NCI-H1694 treated with DMSO at 0.1 percent for 48 hours (cell line): Measurements from ENCODE around the gene CCL20.
"Not testable (repeated sequence)": the region's sequence is repeated elsewhere in the genome, so short reads cannot be mapped to it uniquely, and the experiment has no call there.

Experiments used
- DNase-seq: peaks from one replicate; lab custom pipeline; 2025; lab: John Stamatoyannopoulos, UW

CCL20 gene

GRCh38 chr2:227834916-227835650, 21.4 kb downstream of the CCL20 start:
- no peak for DNase-seq

DNA sequence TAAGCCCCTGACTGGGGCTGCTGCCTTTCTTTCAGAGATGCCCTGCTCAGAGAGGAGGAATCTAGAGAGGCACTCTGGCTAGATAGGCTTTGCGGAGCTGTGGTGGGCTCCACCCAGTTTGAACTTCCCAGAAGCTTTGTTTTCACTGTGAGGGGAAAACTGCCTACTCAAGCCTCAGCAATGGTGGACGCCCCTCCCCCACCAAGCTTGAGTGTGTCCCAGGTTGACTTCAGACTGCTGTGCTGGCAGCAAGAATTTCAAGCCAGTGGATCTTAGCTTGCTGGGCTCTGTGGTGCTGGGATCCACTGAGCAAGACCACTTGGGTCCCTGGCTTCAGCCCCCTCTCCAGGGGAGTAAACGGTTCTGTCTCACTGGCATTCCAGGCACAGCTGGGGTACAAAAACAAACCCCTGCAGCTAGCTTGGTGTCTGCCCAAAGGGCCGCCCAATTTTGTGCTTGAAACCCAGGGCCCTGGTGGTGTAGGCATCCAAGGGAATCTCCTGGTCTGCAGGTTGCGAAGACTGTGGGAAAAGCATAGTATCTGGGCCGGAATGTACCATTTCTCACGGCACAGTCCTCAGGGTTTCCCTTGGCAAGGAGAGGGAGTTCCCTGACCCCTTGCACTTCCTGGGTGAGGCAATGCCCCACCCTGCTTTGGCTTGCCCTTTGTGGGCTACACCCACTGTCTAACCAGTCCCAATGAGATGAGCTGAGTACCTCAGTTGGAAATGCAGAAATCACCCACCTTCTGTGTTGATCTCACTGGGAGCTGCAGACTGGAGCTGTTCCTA, 25.9 kb downstream of the CCL20 start:
- not testable (repeated sequence) for DNase-seq

DNA sequence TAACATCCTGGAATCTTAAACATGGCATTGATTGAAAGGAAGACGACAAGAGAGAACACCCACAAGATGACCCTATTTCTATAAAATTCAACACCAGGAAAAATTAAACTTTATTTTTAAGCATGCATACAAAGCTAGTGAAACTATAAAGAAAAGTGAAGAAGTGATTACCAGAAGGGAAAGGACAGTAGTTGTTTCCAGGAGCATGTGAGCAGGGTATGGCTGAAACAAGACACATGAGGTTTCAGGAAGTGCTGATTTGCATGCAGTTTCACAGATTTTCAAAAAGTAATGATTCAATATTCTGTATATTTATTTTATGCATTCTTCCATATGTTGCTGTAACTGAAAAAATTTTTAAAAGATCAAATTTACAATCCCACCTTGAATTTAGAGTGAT, 33.2 kb downstream of the CCL20 start:
- DNase-seq, result no peak

GRCh38 chr2:227848146-227848545, 34.5 kb downstream of the CCL20 start:
- DNase-seq, result no peak

DNA sequence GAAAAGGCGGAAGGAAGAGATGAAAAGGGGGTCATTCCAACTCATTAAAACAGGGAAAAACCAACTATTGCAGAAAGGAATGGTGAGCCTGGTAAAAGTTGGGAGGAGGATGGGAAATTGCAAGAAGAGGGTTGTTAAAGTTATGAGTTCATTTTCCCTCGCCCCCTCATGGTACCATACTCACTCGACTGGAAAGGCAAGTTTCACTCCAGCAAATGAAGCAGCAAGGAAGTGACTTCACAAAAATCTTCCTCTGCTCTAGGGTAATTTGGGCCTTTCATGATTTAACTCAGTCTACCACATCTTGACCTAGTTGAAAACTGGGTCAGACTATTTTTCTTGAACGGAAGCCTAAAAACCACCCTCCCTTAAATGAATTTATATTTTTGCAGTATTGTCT, 34.9 kb downstream of the CCL20 start:
- DNase-seq, result no peak

GRCh38 chr2:227849906-227850305, 36.3 kb downstream of the CCL20 start:
- DNase-seq, result no peak

DNA sequence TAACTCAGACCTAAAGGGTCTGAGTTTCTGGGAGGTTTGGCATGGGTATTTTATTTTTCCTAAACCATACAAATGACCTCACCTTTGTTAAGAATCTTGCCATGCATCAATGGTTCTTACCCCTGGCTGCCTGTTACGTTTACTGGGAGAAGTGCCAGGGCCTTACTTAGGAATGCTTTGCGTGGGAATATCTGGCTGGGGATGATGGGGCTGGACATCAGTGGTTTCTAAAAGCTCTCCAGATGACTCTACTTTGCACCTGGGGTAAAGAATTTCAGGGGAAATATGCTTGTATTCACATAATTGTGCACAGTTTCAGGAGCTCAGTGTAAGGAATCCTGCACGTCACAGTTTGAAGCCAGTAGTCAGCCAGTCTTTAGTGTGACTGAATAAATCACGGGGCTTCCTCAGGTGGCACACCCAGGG, 39.6 kb downstream of the CCL20 start:
- no peak for DNase-seq

DNA sequence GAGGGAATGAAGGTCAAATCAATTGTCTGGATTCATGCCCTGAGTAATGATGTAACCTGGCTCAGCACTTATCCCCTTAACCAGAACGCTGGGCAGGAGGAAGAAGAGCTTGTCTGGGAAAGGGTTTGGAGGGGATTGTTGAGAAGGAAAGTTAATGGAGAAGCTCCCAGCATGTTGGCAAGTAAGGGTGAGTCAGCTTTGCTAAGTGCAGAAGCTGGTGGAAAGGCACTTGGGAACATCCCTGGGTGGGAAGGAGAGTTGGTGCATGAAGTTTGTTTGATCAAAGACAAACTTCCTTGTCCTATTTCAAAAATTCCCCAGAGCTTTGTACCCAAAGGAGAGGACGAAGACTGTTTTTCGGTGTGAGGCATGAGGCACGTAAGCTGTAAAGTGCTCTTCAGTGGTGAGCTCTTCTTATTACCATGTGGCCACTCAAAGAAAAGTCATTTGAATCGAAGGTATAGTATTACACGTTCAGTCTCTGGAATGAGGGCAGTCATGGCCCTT, 40.2 kb downstream of the CCL20 start:
- no peak for DNase-seq

DNA sequence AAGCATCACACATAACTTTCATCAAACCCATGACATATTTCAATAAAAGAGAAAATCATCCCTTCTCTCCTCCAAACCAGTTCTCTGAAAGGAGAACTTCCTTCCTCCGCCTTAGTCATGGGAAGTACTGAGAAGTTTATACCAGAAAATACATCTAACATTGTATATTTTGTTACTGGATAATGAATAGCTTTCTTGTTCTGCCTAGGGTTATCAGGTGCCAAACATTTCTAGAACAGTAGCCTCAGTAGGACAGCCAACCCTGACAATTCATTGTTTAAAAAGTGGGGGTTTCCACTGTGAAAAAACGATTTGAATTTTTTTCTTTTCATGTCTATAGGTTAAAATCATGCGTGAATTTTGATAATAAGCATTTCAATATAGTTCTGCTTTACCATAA, 41.8 kb downstream of the CCL20 start:
- no peak for DNase-seq

DNA sequence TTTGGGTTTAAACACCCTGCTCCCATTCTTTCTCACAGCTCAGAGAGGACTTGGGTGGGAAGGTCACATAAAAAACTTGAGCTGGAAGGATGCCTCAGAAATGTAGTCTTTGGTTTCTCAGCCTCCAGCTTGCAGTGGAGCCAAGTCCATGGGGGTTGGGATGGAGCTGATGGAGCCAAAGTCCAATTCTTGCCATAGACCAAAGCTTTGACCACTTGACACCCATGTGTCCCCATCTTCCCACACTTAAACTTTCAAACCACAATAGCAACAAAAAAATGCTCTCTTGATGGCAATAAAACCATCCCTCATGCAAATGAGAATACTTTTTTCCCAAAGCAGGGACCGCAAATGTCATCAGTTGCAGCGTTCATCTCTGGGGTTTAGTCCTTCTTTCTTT, 43.1 kb downstream of the CCL20 start:
- no peak for DNase-seq

- no peak for DNase-seq
These were observed 46.6 kb downstream of the CCL20 start for GRCh38 chr2:227860221-227860641.

DNA sequence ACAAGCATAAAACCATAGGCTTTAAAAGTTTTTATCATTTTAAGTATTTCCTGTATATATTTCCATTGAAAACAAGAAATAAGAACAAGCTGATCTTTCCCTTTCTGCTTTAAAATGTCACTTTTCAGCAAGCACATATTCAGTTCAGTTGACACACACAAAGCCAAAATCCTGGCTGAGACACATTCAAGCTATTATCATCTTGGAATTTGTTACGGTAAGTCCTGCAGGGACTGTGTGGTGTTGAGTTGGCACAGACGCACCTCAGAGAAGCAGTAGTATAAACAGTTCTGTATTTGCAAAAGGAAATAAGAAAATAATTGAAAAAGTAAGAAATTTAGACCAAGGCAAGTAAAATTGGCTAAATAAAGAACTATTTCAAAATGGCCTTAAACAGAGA, 47.4 kb downstream of the CCL20 start:
- DNase-seq, result no peak

GRCh38 chr2:227862227-227862740, 48.6 kb downstream of the CCL20 start:
- peak; percentile 28 for DNase-seq

GRCh38 chr2:227862741-227863588, 49.3 kb downstream of the CCL20 start:
- no peak for DNase-seq

DNA sequence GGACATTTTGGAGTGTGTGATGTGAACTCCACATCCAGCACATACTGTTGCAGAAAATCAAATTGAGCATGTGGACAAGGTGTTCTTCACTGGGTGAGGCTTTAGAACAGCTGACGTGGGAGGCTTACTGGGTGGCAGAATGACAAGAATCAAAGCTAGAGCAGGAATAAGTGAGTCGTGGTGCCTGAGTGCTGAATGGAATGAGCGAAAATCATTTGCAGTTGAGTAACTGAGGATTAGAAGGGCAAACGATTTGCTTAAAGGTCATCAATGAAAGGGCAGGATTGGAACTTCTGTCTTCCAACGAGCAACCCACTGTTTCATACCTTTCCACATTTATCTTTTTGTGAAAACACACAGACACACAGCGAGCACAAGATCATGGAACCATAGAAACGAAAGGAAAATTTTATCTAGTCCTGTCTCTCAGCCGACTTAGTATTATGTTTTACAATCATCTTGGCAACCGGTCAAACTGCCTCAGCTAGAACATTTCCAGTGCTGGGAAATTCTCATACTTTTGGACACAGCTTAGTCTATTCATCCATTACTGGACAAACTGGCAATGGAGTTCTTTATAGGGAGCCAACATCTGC, 50.6 kb downstream of the CCL20 start:
- no peak for DNase-seq

DNA sequence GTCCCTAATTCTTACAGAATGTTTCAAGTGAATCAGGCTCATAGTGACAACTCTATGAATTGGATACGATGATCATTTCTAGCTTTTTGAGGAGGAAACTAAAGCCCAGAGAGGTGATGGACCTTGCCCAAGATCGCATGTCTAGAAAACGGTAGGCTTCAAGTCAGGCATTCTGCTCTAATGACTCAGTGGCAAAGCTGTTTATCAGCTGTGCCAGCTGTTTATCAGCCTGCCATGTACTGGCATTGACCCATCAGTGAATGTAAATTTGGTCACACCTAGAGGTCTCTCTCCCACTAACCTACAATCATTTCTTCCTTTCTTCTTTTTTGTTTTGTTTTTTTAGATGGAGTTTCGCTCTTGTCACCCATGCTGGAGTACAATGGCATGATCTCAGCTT, 51.6 kb downstream of the CCL20 start:
- DNase-seq, result no peak
